DND-41 (cell line): Measurements from ENCODE around the gene CCDC200.
A peak's percentile ranks its signal among the peaks of the same experiment; 100 is the strongest.
"Not testable (repeated sequence)": the region's sequence is repeated elsewhere in the genome, so short reads cannot be mapped to it uniquely, and the experiment has no call there.

Source experiments
- ATAC-seq: fragments of 200-7000 bp; cut with Tn5 transposase; 3 replicates; pipeline ENCODE4 v1.9.1; 2021; ENCODE audit warnings: low read depth; ENCODE audit not compliant: insufficient read depth
- DNase-seq: peaks from one replicate; pipeline ENCODE4 v3.0.0-alpha.2; 2020
- H2AFZ ChIP-seq: 2 replicates; pipeline ENCODE4 v1.6.0; 2012; ENCODE audit warnings: low read depth, low read length
- H3K27ac ChIP-seq: 2 replicates; pipeline ENCODE4 v1.5.1; 2012; ENCODE audit warnings: low read length, inconsistent platforms
- H3K27me3 ChIP-seq: fragments of 200-600 bp; sonication (generic); 2 replicates; pipeline ENCODE4 v1.6.0; 2012; ENCODE audit warnings: low read length, mild to moderate bottlenecking, inconsistent platforms; ENCODE audit not compliant: insufficient read depth, poor library complexity
- H3K36me3 ChIP-seq: 2 replicates; pipeline ENCODE4 v1.5.1; 2012; ENCODE audit warnings: low read length, inconsistent platforms; ENCODE audit not compliant: insufficient read depth
- H3K4me1 ChIP-seq: 2 replicates; pipeline ENCODE4 v1.5.1; 2012; ENCODE audit warnings: mild to moderate bottlenecking, low read length; ENCODE audit not compliant: insufficient read depth
- H3K4me2 ChIP-seq: 2 replicates; pipeline ENCODE4 v1.6.0; 2012; ENCODE audit warnings: mild to moderate bottlenecking, moderate library complexity, low read length, inconsistent platforms; ENCODE audit not compliant: insufficient read depth
- H3K4me3 ChIP-seq, 2 experiments: fragments of 200-600 bp in 1 of 2; shearing (Covaris generic) in 1 of 2; 2 replicates each; pipeline ENCODE4 v1.5.1; 2012 to 2016; ENCODE audit warnings: inconsistent platforms in 2 of 2, low read length in 2 of 2, mild to moderate bottlenecking in 2 of 2, low read depth in 1 of 2, moderate library complexity in 1 of 2
- H3K79me2 ChIP-seq: 2 replicates; pipeline ENCODE4 v1.6.0; 2012; ENCODE audit warnings: low read length, inconsistent platforms; ENCODE audit not compliant: insufficient read depth
- H3K9ac ChIP-seq: 2 replicates; pipeline ENCODE4 v1.6.0; 2012; ENCODE audit warnings: low read depth, mild to moderate bottlenecking, inconsistent platforms, low read length, moderate library complexity
- H3K9me3 ChIP-seq: 2 replicates; pipeline ENCODE4 v1.5.1; 2012; ENCODE audit warnings: low read length, moderate library complexity, mild to moderate bottlenecking, inconsistent platforms; ENCODE audit not compliant: insufficient read depth, severe bottlenecking
- H4K20me1 ChIP-seq: 2 replicates; pipeline ENCODE4 v1.6.0; 2012; ENCODE audit warnings: low read length; ENCODE audit not compliant: insufficient read depth

CCDC200 gene

DNA sequence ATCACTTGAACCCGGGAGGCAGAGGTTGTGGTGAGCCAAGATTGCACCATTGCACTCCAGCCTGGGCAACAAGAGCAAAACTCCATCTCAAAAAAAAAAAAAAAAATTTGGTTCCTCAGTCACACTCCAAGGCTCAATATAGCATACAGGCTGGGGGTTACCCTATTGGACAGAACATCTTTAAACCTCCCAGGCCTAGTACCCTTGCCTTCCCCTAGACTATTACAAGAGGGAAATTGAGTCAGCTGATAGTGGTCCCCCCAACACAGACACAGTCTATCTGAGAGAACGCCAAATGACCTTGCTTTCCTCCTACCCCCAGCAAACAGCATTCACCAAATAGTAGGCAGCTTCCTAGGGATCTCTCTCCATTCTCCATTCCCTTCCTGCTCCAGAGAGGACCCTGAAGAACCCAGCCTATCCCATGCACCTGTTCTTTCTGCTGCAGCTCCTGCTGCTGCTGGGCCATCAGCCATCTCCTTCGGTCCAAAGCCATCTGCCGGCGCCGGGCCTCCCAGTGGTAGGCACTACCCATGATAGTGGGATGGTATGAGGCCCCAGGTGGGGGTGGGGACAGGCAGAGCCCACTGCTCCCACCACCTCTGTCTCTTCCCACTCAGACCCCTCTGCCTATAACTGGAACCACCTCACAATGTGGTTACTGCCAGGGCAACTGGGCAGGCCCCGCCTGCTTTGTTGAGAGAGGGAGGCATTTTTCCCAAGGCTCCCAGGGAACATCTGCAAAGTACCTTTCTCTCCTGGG is at the start of gene CCDC200:
CCDC200 (minus strand) TSS at position 604 of the 763 bp plus-strand sequence; CDS start at position 535, 69 bp downstream.
- not testable (repeated sequence) for H3K4me3 ChIP-seq, ATAC-seq, H3K79me2 ChIP-seq, H2AFZ ChIP-seq, H3K9me3 ChIP-seq, H3K27me3 ChIP-seq, H3K9ac ChIP-seq, DNase-seq, H3K4me2 ChIP-seq, H3K27ac ChIP-seq, H3K4me1 ChIP-seq, H4K20me1 ChIP-seq
- H3K36me3 ChIP-seq: peaks cover 11% of the 10 kb centered on the region; the same call in 1 of the 2 replicates

DNA sequence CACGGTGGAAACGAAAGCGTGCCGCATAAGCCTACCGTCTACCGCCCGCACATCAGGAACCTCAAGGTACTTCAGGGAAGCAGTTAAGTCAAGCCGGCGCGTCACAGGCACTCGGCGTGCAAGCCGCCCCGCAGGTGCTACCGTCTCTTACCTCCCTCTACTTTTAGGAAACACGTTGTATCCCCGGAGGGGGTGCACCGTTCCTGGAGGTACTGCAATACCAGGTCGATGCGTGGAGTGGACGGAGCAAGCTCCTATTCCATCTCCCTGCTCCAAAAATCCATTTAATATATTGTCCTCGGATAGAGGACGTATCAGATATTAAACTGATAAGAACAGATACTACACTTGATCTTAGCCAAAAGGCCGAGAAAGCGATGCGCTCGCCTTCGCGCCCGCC is 44.5 kb upstream of the CCDC200 start:
- H3K36me3 ChIP-seq, H3K4me3 ChIP-seq, H3K4me2 ChIP-seq, H3K9ac ChIP-seq, H3K9me3 ChIP-seq, H3K79me2 ChIP-seq, H3K27me3 ChIP-seq, H3K27ac ChIP-seq, DNase-seq, H4K20me1 ChIP-seq, H3K4me1 ChIP-seq, H2AFZ ChIP-seq: not testable (repeated sequence)
- peak; percentile 53; the same call in 2 of the 3 replicates for ATAC-seq

DNA sequence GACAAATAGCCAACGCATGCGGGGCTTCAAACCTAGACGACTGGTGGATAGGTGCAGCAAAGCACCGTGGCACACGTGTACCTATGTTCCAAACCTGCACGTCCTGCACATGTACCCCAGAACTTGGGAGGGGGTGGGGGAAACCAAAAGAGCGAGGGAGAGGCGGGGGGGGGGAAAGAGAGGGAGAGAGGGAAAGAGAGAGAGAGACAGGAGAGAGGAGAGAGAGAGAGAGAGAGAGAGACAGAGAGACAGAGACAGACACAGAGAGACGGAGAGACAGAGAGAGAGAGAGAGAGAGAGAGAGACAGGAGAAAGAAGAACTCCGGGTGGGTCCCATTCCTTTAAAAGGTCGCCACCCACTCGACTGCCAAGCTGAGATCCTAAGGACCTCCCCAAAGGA is 44.1 kb upstream of the CCDC200 start:
- ATAC-seq: not testable (repeated sequence)

DNA sequence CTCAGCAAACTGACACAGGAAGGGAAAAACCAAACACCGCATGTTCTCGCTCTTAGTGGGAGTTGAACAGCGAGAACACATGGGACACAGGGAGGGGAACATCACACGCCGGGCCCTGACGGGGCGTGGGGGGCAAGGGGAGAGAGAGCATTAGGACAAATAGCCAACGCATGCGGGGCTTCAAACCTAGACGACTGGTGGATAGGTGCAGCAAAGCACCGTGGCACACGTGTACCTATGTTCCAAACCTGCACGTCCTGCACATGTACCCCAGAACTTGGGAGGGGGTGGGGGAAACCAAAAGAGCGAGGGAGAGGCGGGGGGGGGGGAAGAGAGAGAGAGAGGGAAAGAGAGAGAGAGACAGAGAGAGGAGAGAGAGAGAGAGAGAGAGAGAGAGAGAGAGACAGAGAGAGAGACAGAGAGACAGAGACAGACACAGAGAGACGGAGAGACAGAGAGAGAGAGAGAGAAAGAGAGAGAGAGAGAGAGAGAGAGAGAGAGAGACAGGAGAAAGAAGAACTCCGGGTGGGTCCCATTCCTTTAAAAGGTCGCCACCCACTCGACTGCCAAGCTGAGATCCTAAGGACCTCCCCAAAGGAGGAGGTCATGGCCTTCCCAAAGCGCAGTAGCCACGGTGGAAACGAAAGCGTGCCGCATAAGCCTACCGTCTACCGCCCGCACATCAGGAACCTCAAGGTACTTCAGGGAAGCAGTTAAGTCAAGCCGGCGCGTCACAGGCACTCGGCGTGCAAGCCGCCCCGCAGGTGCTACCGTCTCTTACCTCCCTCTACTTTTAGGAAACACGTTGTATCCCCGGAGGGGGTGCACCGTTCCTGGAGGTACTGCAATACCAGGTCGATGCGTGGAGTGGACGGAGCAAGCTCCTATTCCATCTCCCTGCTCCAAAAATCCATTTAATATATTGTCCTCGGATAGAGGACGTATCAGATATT is 42.4 kb upstream of the CCDC200 start:
- H3K4me2 ChIP-seq, H2AFZ ChIP-seq, H4K20me1 ChIP-seq, H3K79me2 ChIP-seq, DNase-seq, H3K9me3 ChIP-seq, H3K27me3 ChIP-seq, H3K36me3 ChIP-seq, H3K4me1 ChIP-seq, H3K9ac ChIP-seq, H3K4me3 ChIP-seq, H3K27ac ChIP-seq: not testable (repeated sequence)
- peak; percentile 49; the same call in 2 of the 3 replicates for ATAC-seq

More for the DNA sequence above, 44.1 kb upstream of the CCDC200 start:
- not testable (repeated sequence) for H3K36me3 ChIP-seq, H3K27ac ChIP-seq, H3K27me3 ChIP-seq, H2AFZ ChIP-seq, H3K4me2 ChIP-seq, H3K4me1 ChIP-seq, H3K9ac ChIP-seq, H3K9me3 ChIP-seq, H4K20me1 ChIP-seq, H3K4me3 ChIP-seq, H3K79me2 ChIP-seq
- peak; percentile 9 for DNase-seq

DNA sequence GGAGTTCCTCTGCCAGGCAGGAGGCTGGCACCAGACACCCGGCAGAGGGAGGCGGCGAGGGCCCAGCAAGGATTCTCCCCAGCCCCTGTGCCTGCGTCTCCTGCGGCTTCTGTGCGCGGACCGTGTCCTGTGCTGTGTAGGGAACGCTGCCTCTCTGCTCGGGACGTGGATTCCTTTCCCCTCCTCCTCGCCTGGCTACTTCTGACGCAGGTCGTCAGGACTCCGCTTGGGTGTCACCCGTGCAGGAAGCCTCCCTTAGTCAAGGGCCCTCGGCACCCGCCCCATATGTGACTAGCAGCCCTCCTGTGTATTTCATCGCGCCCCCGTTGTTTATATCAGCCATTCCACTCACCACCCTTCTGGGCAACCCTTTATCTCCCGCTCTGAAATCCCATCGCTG is 18.0 kb upstream of the CCDC200 start:
- ATAC-seq, H3K4me1 ChIP-seq, H3K27me3 ChIP-seq, H4K20me1 ChIP-seq, DNase-seq, H3K79me2 ChIP-seq, H3K27ac ChIP-seq, H3K4me2 ChIP-seq, H2AFZ ChIP-seq, H3K9me3 ChIP-seq, H3K9ac ChIP-seq, H3K4me3 ChIP-seq, H3K36me3 ChIP-seq: not testable (repeated sequence)

DNA sequence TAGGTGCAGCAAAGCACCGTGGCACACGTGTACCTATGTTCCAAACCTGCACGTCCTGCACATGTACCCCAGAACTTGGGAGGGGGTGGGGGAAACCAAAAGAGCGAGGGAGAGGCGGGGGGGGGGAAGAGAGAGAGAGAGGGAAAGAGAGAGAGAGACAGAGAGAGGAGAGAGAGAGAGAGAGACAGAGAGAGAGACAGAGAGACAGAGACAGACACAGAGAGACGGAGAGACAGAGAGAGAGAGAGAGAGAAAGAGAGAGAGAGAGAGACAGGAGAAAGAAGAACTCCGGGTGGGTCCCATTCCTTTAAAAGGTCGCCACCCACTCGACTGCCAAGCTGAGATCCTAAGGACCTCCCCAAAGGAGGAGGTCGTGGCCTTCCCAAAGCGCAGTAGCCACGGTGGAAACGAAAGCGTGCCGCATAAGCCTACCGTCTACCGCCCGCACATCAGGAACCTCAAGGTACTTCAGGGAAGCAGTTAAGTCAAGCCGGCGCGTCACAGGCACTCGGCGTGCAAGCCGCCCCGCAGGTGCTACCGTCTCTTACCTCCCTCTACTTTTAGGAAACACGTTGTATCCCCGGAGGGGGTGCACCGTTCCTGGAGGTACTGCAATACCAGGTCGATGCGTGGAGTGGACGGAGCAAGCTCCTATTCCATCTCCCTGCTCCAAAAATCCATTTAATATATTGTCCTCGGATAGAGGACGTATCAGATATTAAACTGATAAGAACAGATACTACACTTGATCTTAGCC is 12.4 kb upstream of the CCDC200 start:
- not testable (repeated sequence) for H3K79me2 ChIP-seq, H3K4me3 ChIP-seq, H3K36me3 ChIP-seq, H3K4me1 ChIP-seq, H3K27ac ChIP-seq, H2AFZ ChIP-seq, H3K9me3 ChIP-seq, H3K27me3 ChIP-seq, H4K20me1 ChIP-seq, H3K9ac ChIP-seq, H3K4me2 ChIP-seq
- ATAC-seq: peak; percentile 55
- DNase-seq: peak; percentile 28

DNA sequence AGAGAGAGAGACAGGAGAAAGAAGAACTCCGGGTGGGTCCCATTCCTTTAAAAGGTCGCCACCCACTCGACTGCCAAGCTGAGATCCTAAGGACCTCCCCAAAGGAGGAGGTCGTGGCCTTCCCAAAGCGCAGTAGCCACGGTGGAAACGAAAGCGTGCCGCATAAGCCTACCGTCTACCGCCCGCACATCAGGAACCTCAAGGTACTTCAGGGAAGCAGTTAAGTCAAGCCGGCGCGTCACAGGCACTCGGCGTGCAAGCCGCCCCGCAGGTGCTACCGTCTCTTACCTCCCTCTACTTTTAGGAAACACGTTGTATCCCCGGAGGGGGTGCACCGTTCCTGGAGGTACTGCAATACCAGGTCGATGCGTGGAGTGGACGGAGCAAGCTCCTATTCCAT is 11.2 kb upstream of the CCDC200 start:
- H3K9ac ChIP-seq, H4K20me1 ChIP-seq, H3K27ac ChIP-seq, H3K36me3 ChIP-seq, H3K4me3 ChIP-seq, H3K79me2 ChIP-seq, H2AFZ ChIP-seq, H3K4me2 ChIP-seq, H3K4me1 ChIP-seq, DNase-seq, H3K9me3 ChIP-seq, H3K27me3 ChIP-seq: not testable (repeated sequence)
- peak; percentile 56 for ATAC-seq
